ENCODE measurements around the gene MAB21L1.

GRCh38 chr13:35449821-35450220, 26.7 kb downstream of the MAB21L1 start:
- TF ChIP-seq CSRNP3 (CRISPR knock-in tag; IDR thresholded peaks at IDR 0.05) (no peak), ZFP30 (CRISPR knock-in tag; IDR thresholded peaks at IDR 0.05) (no peak), ZNF565 (CRISPR knock-in tag; conservative IDR thresholded peaks at IDR 0.05; ENCODE audit: low read depth) (no peak), ZFP3 (CRISPR knock-in tag; IDR thresholded peaks at IDR 0.05) (no peak), ISL1 (CRISPR knock-in tag; IDR thresholded peaks at IDR 0.05) (no peak), TCF4 (CRISPR knock-in tag; IDR thresholded peaks at IDR 0.05; ENCODE audit: borderline replicate concordance) (no peak; the same call in 1 of the 2 replicates), ARNTL (CRISPR knock-in tag; IDR thresholded peaks at IDR 0.05; ENCODE audit: borderline replicate concordance, low read depth) (no peak), OSR1 (CRISPR knock-in tag; IDR thresholded peaks at IDR 0.05) (no peak), PPARA (CRISPR knock-in tag; IDR thresholded peaks at IDR 0.05; ENCODE audit: borderline replicate concordance) (no peak), SNAI2 (CRISPR knock-in tag; IDR thresholded peaks at IDR 0.05) (no peak), GLIS3 (CRISPR knock-in tag; IDR thresholded peaks at IDR 0.05) (no peak), BACH2 (CRISPR knock-in tag; IDR thresholded peaks at IDR 0.05; ENCODE audit: borderline replicate concordance) (no peak), ZNF8 (CRISPR knock-in tag; IDR thresholded peaks at IDR 0.05) (no peak)
- TF ChIP-seq, protein P1, sequence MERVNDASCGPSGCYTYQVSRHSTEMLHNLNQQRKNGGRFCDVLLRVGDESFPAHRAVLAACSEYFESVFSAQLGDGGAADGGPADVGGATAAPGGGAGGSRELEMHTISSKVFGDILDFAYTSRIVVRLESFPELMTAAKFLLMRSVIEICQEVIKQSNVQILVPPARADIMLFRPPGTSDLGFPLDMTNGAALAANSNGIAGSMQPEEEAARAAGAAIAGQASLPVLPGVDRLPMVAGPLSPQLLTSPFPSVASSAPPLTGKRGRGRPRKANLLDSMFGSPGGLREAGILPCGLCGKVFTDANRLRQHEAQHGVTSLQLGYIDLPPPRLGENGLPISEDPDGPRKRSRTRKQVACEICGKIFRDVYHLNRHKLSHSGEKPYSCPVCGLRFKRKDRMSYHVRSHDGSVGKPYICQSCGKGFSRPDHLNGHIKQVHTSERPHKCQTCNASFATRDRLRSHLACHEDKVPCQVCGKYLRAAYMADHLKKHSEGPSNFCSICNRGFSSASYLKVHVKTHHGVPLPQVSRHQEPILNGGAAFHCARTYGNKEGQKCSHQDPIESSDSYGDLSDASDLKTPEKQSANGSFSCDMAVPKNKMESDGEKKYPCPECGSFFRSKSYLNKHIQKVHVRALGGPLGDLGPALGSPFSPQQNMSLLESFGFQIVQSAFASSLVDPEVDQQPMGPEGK (CRISPR knock-in tag; IDR thresholded peaks at IDR 0.05; ENCODE audit: borderline replicate concordance), result no peak

Measured in SK-N-SH treated with all-trans-retinoic acid at 6 μM for 48 hours (cell line).